HG03457 (cell line): ENCODE data around the gene HSP90AB1.

Experiments used
- ATAC-seq: cut with Tn5 transposase; IDR thresholded peaks from one replicate; pipeline ENCODE4 v1.9.1; 2021; ENCODE audit warnings: moderate number of reproducible peaks; ENCODE audit not compliant: unreplicated experiment

HSP90AB1 gene

GRCh38 chr6:44265007-44265721, 18.3 kb downstream of the HSP90AB1 start, which contains the start of gene NFKBIE:
TSS of gene NFKBIE (minus strand) at chr6:44265551. CDS start at chr6:44265346, 205 bp downstream.
- ATAC-seq: peak; percentile 32

GRCh38 chr6:44265722-44266233, 18.9 kb downstream of the HSP90AB1 start:
- ATAC-seq: no peak

GRCh38 chr6:44266347-44266746, 19.4 kb downstream of the HSP90AB1 start:
- ATAC-seq: no peak

GRCh38 chr6:44267252-44267651, 20.4 kb downstream of the HSP90AB1 start:
- ATAC-seq: no peak

DNA sequence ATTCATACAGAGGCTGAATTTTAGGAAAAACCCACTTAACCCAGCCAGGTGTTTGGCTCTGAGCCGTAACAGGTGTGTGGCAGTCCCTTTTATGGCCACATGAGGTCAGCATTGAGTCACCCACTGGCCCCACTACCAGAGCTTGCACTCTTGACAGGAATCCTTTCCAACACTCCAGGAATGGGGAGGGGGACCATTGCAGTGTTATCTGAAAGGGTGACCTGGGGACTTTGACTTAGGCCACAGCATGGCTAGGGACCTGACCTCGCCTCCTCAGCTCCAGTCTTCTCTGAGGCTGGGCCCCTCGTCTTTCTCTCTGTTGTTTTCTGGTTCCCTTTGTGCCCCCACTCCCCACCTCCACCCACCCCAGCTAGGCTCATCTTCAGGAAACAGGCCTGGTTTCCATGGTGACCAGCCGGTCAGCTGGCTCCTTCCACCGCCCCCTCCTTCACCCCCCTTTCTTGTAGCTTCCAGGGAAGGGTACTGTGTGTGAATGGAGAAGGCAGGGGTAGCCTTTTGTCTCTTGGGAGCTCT, 21.3 kb downstream of the HSP90AB1 start:
- ATAC-seq: no peak

GRCh38 chr6:44269178-44269920, 22.4 kb downstream of the HSP90AB1 start:
- ATAC-seq: no peak

DNA sequence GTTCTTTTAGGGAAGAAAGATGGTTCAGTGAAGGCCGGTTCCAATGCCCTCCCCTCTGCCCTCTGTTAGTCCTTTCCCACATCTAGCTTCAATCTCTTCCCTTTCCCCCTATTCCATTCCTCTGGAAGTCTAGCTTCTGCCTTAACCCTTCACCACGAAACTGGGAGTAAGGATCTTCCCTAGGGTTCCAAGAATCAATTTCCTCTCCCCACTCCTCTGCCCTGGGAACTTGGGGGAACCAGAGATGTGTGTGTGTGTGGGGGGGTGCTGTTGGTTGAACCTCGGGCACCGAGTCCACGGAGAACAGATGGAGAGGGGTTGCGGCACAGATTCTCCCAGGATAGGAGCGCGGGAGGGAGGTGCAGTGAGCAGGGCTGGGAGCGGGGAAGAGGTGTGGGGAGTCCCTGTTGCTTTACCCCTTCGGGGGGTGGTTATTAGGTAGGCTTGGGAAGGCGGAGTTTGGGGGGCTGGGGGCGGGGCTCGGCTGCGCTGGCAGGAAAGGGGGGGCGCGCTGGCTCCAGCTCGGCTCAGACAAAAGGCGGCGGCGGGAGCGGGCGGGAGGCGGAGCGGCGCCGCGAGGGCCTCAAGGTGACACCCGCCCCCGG, 23.1 kb downstream of the HSP90AB1 start, which contains the start of gene TMEM151B:
Gene TMEM151B, plus strand, starts transcription at position 530 of the 605 bp plus-strand sequence. CDS start 293 bp downstream, outside the sequence.
- ATAC-seq: no peak

GRCh38 chr6:44270526-44271405, 23.9 kb downstream of the HSP90AB1 start:
- ATAC-seq: no peak

GRCh38 chr6:44271406-44271723, 24.5 kb downstream of the HSP90AB1 start:
- ATAC-seq: no peak

- no peak for ATAC-seq
These were observed 25.0 kb downstream of the HSP90AB1 start for GRCh38 chr6:44271914-44272313.

DNA sequence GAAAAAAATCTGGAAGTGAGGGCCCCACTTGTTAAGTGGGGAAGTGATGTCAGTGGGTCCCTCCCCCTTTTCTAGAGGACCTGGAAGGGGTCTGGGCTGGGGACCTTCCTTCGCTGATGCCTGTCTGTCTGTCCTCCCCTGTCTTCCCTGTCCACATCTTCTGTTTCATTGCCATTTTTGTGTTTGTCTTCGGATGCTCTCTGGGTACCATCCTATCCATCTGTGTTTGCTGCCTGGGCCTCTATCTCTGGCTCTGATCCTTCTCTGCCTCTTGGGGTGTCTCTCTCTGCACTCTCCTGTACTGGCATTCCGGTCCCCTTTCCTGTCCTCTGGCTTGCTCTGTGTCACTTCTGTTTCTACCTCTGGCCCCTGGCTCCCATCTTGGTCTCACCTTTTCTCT, 25.6 kb downstream of the HSP90AB1 start:
- ATAC-seq: no peak

- no peak for ATAC-seq
These were observed 26.2 kb downstream of the HSP90AB1 start for GRCh38 chr6:44272999-44273566.

GRCh38 chr6:44273617-44274016, 26.7 kb downstream of the HSP90AB1 start:
- no peak for ATAC-seq

DNA sequence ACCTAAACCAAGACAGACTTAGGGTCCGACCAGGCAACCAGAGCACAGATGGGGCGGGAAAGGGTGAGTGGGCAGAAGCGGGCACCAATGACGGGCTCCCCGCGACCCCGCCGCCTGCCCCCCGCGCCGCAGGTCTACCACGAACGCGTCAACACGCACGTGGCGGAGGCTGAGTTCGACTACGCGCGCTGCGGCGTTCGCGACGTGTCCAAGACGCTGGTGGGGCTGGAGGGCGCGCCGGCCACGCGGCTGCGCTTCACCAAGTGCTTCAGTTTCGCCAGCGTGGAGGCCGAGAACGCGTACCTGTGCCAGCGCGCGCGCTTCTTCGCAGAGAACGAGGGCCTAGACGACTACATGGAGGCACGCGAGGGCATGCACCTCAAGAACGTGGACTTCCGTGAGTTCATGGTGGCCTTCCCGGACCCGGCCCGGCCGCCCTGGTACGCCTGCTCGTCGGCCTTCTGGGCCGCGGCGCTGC, 28.4 kb downstream of the HSP90AB1 start:
- no peak for ATAC-seq

DNA sequence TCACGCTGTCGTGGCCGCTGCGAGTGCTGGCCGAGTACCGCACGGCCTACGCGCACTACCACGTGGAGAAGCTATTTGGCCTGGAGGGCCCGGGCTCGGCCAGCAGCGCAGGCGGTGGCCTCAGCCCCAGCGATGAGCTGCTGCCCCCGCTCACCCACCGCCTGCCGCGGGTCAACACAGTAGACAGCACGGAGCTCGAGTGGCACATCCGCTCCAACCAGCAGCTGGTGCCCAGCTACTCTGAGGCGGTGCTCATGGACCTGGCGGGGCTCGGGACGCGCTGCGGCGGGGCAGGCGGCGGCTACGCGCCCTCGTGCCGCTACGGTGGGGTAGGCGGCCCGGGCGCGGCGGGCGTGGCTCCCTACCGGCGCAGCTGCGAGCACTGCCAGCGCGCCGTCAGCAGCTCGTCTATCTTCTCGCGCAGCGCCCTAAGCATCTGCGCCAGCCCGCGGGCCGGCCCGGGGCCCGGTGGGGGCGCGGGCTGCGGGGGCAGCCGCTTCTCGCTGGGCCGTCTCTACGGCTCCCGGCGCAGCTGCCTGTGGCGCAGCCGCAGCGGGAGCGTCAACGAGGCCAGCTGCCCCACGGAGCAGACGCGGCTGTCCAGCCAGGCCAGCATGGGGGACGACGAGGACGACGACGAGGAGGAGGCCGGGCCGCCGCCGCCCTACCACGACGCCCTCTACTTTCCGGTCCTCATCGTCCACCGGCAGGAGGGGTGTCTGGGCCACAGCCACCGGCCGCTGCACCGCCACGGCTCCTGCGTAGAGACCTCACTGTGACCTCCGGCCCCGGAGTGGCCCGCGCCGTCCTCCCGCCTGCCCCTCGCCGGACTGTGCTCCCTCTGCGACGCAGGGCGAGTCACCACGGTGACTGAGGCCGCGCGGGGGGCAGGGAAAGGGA, 29.1 kb downstream of the HSP90AB1 start:
- no peak for ATAC-seq

GRCh38 chr6:44276667-44277640, 30.1 kb downstream of the HSP90AB1 start:
- no peak for ATAC-seq

- no peak for ATAC-seq
These were observed 30.9 kb downstream of the HSP90AB1 start for GRCh38 chr6:44277763-44278162.

DNA sequence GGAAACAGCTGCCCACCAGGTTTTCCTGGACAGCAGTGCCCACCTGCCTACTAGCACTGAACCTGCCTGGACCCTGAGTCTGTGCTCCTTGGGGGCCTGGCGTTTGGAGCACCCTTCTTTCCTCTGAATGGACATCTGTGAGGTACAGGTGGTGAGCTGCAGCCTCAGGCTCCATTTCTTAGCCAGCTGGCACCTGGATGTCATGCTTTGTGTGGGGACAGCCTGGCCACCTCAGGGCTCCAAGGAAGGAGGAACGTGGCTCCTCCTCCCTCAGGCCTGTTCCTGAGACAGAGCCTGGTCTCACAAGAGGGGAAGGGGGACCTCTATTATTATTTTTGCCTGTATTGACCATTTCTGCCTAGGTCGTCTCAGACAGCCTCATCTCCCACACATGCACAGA, 31.4 kb downstream of the HSP90AB1 start:
- no peak for ATAC-seq
